Activated CD8-positive, alpha-beta memory T cell treated with anti-CD3 and anti-CD28 coated beads, Interleukin-2, amount 10 ng/mL, durations not matched to agents 7 days and 5 days (primary cell): ENCODE results near the gene CXorf66. TPM values are rescaled to one million over a fixed set of nuclear protein-coding genes. Genes with fewer than 3 reads are reported as not detected.
"Not testable (repeated sequence)": the region's sequence is repeated elsewhere in the genome, so short reads cannot be mapped to it uniquely, and the experiment has no call there.

Experiments
- ATAC-seq: fragments of 150-1000 bp; cut with Tn5 transposase; one replicate; pipeline ENCODE4 v1.10.0; 2021; ENCODE audit warnings: moderate library complexity
- CTCF ChIA-PET: fragments of 350-600 bp; sonication (Branson Sonifier 250); formaldehyde crosslinking; loops from one replicate; lab custom pipeline; 2021; ENCODE audit warnings: antibody characterized with exemption; lab: Charles Lee
- DNase-seq: peaks from one replicate; pipeline ENCODE4 v3.0.0-alpha.2; 2020
- H3K27ac Mint-ChIP-seq: one replicate; pipeline ENCODE4 v1.8.0; 2021; ENCODE audit warnings: mild to moderate bottlenecking, mixed read lengths
- H3K27me3 Mint-ChIP-seq: one replicate; pipeline ENCODE4 v1.8.0; 2021; ENCODE audit warnings: mixed read lengths
- H3K36me3 Mint-ChIP-seq: one replicate; pipeline ENCODE4 v1.8.0; 2021; ENCODE audit warnings: mild to moderate bottlenecking, mixed read lengths
- H3K4me1 Mint-ChIP-seq: one replicate; pipeline ENCODE4 v1.8.0; 2021; ENCODE audit warnings: mixed read lengths
- H3K4me3 Mint-ChIP-seq: one replicate; pipeline ENCODE4 v1.8.0; 2021; ENCODE audit warnings: mild to moderate bottlenecking, moderate library complexity, mixed read lengths
- H3K9me3 Mint-ChIP-seq: one replicate; pipeline ENCODE4 v1.8.0; 2022; ENCODE audit warnings: low read depth, mixed read lengths
- total RNA-seq, 2 experiments: library from RNA; stranded (reverse); gene quantifications; one replicate each; pipeline ENCODE4 v1.2.3, GENCODE V29; 2021

CXorf66 gene
- total RNA-seq, 2 experiments from 2014 or later: not detected

DNA sequence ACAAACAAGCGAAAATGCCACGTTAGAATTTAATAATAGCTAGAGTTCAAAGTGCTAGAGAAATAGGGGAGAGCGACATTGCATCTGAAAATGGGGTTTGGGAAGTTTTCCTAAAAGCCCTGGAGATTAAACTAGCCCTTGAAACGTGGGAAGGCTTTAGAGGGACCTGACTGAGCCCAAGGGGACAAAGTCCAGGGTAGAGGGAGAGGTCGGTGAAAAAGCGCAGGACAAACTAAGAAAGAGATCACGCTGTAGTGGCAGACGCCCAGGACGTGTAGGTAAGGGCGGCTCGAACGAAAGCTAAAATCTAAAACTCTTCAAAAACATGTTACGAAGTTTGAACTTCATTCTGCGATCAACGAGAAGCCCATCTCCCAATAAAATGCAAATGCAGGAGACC, 31.4 kb downstream of the CXorf66 start:
- no peaks in the 10 kb centered on the region for H3K9me3 Mint-ChIP-seq
- CTCF ChIA-PET: no interaction called here
- no peak for DNase-seq
- peaks cover 3% of the 10 kb centered on the region for H3K36me3 Mint-ChIP-seq
- peak overlapping the region; percentile 80 for H3K4me3 Mint-ChIP-seq
- no peak for ATAC-seq
- no peak overlapping the region for H3K27ac Mint-ChIP-seq
- H3K4me1 Mint-ChIP-seq: peaks cover 17% of the 10 kb centered on the region
- no peaks in the 10 kb centered on the region for H3K27me3 Mint-ChIP-seq

DNA sequence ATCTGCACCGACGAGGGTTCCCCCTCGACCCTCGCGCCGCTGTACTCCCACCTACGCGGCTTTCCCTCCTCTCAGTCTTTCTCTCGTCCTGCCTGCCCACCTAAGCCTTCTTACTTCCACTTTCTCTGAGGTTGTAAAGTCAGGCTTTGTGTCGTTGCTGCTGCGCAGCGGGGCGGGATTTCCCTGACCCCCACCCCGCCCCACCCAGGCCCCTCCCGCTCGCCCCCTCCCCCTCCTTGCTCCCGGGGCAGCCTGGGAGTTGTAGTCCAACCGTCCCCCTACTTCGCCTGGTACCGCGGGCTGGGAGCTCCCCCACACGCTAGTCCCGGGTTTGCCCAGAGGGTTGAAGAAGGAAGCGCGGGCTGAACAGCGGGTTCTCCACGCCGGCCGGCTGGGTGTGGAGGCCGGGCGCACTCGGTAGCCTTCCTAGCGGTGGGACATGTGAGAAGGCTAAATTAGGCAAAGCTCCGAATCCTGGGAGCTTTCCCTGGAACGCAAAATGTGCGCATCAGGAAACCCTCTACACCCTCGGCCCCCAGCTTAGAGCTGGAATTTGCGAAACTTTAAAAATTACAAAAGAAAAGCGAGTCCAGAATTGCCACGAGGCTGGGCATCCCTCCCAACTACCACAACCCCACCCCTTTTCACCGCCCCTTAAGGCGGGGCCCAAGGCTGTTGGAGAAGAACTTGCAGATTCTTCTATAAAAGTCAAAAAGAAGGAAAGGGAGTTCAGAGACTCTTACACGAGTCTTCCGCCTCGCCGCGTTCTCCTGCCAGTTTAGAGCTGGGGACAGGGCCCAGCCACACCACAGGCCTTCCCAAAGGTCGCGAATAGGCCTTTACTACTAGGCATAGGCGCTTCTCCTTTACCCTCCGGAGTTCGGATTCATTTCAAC, 32.2 kb downstream of the CXorf66 start, which contains the start of gene ATP11C:
Gene ATP11C, minus strand, starts transcription at position 153 of the 896 bp plus-strand sequence. CDS start 1,011 bp downstream, outside the sequence.
- Mint-ChIP-seq H3K4me3 (peak within 1 kb of the TSS; percentile 80), H3K36me3 (peaks cover 3% of the 10 kb centered on the region), H3K9me3 (no peaks in the 10 kb centered on the region), H3K4me1 (peaks cover 17% of the 10 kb centered on the region), H3K27ac (peak within 1 kb of the TSS; percentile 97), H3K27me3 (no peaks in the 10 kb centered on the region)
- CTCF ChIA-PET: no interaction called here
- DNase-seq: peak; percentile 88
- peak; percentile 85 for ATAC-seq

GRCh38 chrX:139932073-139932900, 33.0 kb downstream of the CXorf66 start:
- peak overlapping the region; percentile 97 for H3K27ac Mint-ChIP-seq
- H3K9me3 Mint-ChIP-seq: no peaks in the 10 kb centered on the region
- H3K36me3 Mint-ChIP-seq: peaks cover 3% of the 10 kb centered on the region
- peaks cover 17% of the 10 kb centered on the region for H3K4me1 Mint-ChIP-seq
- DNase-seq (peak; percentile 45), ATAC-seq (peak; percentile 48)
- no peaks in the 10 kb centered on the region for H3K27me3 Mint-ChIP-seq
- CTCF ChIA-PET: no interaction called here
- peak overlapping the region; percentile 80 for H3K4me3 Mint-ChIP-seq

- ATAC-seq: no peak
- DNase-seq: no peak
- CTCF ChIA-PET: interaction anchor here (1.4 kb wide), 1 partner anchor 8 kb away, joined by 3 read pairs; no protein-coding TSS in a partner anchor
- Mint-ChIP-seq H3K27ac (peak overlapping the region; percentile 68), H3K9me3 (no peaks in the 10 kb centered on the region), H3K4me3 (peak overlapping the region; percentile 72), H3K36me3 (peaks cover 3% of the 10 kb centered on the region), H3K27me3 (no peaks in the 10 kb centered on the region), H3K4me1 (peaks cover 17% of the 10 kb centered on the region)
These were observed 33.7 kb downstream of the CXorf66 start for GRCh38 chrX:139931646-139932072.

- Mint-ChIP-seq H3K4me3 (peak overlapping the region; percentile 72), H3K9me3 (no peaks in the 10 kb centered on the region), H3K27ac (peak overlapping the region; percentile 68), H3K4me1 (peaks cover 18% of the 10 kb centered on the region), H3K36me3 (peaks cover 3% of the 10 kb centered on the region), H3K27me3 (no peaks in the 10 kb centered on the region)
- DNase-seq: peak; percentile 42
- ATAC-seq: no peak
- CTCF ChIA-PET: interaction anchor here (1.4 kb wide), 1 partner anchor 8 kb away, joined by 3 read pairs; no protein-coding TSS in a partner anchor
These were observed 34.2 kb downstream of the CXorf66 start for GRCh38 chrX:139930916-139931645.

- no peak for ATAC-seq
These were observed 34.9 kb downstream of the CXorf66 start for GRCh38 chrX:139930401-139930800.

GRCh38 chrX:139929876-139930275, 35.4 kb downstream of the CXorf66 start:
- Mint-ChIP-seq H3K4me1 (peaks cover 18% of the 10 kb centered on the region), H3K36me3 (peaks cover 7% of the 10 kb centered on the region), H3K4me3 (no peak overlapping the region), H3K9me3 (no peaks in the 10 kb centered on the region), H3K27me3 (no peaks in the 10 kb centered on the region), H3K27ac (no peak overlapping the region)
- ATAC-seq (no peak), DNase-seq (no peak)
- CTCF ChIA-PET: no interaction called here

More at GRCh38 chrX:139930401-139930800, 34.9 kb downstream of the CXorf66 start:
- peak overlapping the region; percentile 72 for H3K4me3 Mint-ChIP-seq
- H3K27me3 Mint-ChIP-seq: no peaks in the 10 kb centered on the region
- DNase-seq: no peak
- CTCF ChIA-PET: interaction anchor here (1.4 kb wide), 1 partner anchor 7 kb away, joined by 3 read pairs; no protein-coding TSS in a partner anchor
- peak overlapping the region; percentile 38 for H3K27ac Mint-ChIP-seq
- peaks cover 7% of the 10 kb centered on the region for H3K36me3 Mint-ChIP-seq
- peaks cover 18% of the 10 kb centered on the region for H3K4me1 Mint-ChIP-seq
- no peaks in the 10 kb centered on the region for H3K9me3 Mint-ChIP-seq

DNA sequence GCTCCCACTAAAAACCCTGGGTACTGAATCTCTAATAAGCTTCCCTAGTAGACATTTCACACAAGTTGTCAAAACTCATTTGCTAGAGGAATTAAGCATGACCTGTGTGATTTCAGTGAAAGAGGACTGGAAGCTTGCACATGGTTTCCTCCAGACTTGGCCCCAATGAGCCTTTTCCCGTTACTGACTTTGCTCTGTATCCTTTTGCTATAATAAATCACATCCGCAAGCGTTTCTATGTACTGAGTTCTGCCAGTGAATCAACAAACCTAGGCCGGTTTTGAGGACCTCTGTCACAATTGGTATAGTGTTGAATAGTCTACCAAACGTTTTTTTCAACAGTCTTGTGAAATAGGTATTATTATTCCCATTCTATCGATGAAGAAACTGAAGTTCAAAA, 40.6 kb downstream of the CXorf66 start:
- Mint-ChIP-seq H3K27me3 (no peaks in the 10 kb centered on the region), H3K9me3 (no peaks in the 10 kb centered on the region), H3K27ac (no peak overlapping the region), H3K4me3 (no peak overlapping the region), H3K4me1 (peaks cover 8% of the 10 kb centered on the region), H3K36me3 (peaks cover 15% of the 10 kb centered on the region)
- CTCF ChIA-PET: no interaction called here
- DNase-seq: no peak
- no peak for ATAC-seq

DNA sequence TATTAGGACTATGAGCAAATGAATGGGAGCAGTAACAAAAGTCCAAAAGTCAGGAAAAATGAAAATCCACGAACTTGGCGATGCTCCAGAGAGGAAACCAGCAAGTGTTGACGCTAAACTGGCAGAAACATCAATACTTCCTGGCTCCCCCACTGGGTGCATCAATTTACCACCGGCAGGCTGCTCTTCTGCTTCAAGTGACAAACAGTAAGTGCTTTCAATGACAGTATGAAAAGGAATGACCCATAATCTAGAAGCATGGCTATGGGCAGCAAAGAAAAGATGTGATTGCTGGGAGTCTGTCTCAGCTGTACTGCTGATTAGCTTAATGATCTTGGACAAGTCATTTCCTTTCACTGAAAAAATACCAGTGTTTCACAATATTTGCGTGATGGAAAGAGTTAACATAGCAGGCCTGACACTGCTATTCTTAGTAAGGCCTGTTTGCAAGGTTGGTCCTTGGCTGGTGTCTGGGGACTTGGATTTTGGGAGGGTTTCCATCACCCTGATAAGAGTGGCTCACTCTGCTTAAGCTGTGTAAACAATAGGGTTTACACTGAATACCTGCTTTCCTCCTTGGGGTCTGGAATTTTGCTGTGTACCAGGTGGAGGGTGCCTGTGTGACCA, 41.1 kb downstream of the CXorf66 start:
- Mint-ChIP-seq H3K36me3 (peaks cover 15% of the 10 kb centered on the region), H3K4me1 (peaks cover 4% of the 10 kb centered on the region), H3K27me3 (no peaks in the 10 kb centered on the region), H3K4me3 (no peak overlapping the region), H3K27ac (no peak overlapping the region), H3K9me3 (no peaks in the 10 kb centered on the region)
- no peak for ATAC-seq
- CTCF ChIA-PET: no interaction called here
- DNase-seq: no peak

GRCh38 chrX:139921142-139921541, 44.2 kb downstream of the CXorf66 start:
- H3K4me1 Mint-ChIP-seq, H3K9me3 Mint-ChIP-seq, CTCF ChIA-PET, H3K4me3 Mint-ChIP-seq, ATAC-seq, H3K27ac Mint-ChIP-seq, DNase-seq, H3K27me3 Mint-ChIP-seq: not testable (repeated sequence)
- H3K36me3 Mint-ChIP-seq: peaks cover 15% of the 10 kb centered on the region

- CTCF ChIA-PET: no interaction called here
- DNase-seq: no peak
- H3K27ac Mint-ChIP-seq: no peak overlapping the region
- H3K9me3 Mint-ChIP-seq: no peaks in the 10 kb centered on the region
- peaks cover 11% of the 10 kb centered on the region for H3K36me3 Mint-ChIP-seq
- no peak overlapping the region for H3K4me3 Mint-ChIP-seq
- ATAC-seq: no peak
- no peaks in the 10 kb centered on the region for H3K27me3 Mint-ChIP-seq
- peaks cover 3% of the 10 kb centered on the region for H3K4me1 Mint-ChIP-seq
These were observed 45.0 kb downstream of the CXorf66 start for GRCh38 chrX:139920316-139920715.

DNA sequence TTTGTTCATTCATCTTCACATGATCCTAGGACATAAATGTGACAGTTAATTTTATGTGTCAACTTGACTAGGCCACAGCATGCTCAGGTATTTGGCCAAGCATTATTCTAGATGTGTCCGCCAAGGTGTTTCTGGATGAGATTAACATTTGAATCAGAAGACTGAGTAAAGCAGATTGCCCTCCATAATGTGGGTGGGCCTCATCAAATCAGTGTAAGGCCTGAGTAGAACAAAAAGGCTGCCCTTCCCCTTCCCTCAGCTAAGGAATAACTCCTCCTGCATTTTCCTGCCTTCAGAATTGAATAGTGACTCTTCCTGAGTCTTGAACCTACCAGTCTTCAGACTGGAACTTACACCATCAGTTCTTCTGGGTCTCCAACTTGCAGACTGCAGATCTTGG, 50.9 kb downstream of the CXorf66 start:
- peaks cover 14% of the 10 kb centered on the region for H3K4me1 Mint-ChIP-seq
- H3K4me3 Mint-ChIP-seq: no peak overlapping the region
- DNase-seq: no peak
- H3K27ac Mint-ChIP-seq: no peak overlapping the region
- peaks cover 2% of the 10 kb centered on the region for H3K36me3 Mint-ChIP-seq
- H3K9me3 Mint-ChIP-seq: no peaks in the 10 kb centered on the region
- ATAC-seq: no peak
- H3K27me3 Mint-ChIP-seq: no peaks in the 10 kb centered on the region
- CTCF ChIA-PET: no interaction called here
